NT2/D1 (cell line): Measurements from ENCODE around the gene CYP46A1.

Experiments used
- SUZ12 ChIP-seq: IDR thresholded peaks from 2 replicates; pipeline ENCODE4 v1.6.1; 2011; ENCODE audit not compliant: insufficient read length, insufficient read depth; ENCODE audit errors: extremely low read depth
- YY1 ChIP-seq: IDR thresholded peaks from 2 replicates; pipeline ENCODE4 v1.6.1; 2011; ENCODE audit not compliant: insufficient read length, insufficient read depth

DNA sequence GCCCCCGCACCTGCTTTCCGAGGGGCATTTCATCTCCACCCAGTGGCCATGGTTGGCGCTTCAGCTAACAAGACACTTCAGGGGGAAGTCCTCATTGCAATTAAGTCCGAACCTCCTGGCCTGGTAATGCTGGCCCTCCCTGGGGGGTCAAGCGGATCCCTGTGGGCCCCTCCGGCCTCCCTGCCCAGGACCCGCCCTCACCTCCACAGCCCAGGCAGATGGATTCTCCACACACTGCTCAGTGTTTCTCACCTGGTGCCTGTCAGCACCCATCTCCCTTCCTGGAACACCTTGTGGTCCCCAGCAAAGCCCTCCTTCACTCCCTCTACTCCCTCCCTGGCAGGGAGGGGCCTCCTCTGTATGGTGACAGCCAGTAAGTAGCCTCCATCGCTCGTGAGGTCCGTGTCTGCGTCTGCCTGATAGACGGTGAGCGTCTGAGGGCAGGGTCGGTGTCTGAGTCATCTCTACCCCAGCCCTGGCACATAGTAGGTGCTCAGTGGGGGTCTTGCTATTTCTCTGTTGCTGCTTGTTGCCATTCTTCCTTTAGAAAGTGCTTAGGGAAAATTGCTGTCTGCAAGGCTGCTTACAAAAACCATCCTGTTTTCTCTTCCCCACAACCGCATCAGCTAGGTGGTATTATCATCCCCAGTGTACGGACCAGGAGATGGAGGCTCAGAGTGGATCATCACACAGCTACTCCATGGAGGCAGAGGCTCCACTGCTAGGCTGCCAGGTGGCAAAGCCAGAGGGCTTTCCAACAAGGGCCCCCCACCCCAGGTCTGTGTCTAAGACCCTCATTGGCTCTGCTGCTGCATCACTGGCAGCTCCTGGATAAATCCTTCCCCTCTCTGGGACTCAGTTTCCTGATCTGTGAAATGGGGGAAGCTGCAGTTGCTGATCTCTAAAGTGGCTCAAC lies 69.4 kb downstream of the CYP46A1 start:
- TF ChIP-seq SUZ12 (no peak), YY1 (no peak)
